ENCODE data around the gene ZNF441.
A peak's percentile ranks its signal among the peaks of the same experiment; 100 is the strongest.
"Not testable (repeated sequence)": the region's sequence is repeated elsewhere in the genome, so short reads cannot be mapped to it uniquely, and the experiment has no call there.

ZNF441 gene

GRCh38 chr19:11766597-11767591 lies at the start of gene ZNF441:
Gene ZNF441, plus strand, starts transcription at chr19:11767000. Its CDS starts 194 bp downstream, at chr19:11767194.
- DNase-seq (ENCODE audit: low spot score): peak; percentile 99

GRCh38 chr19:11721681-11722080 lies 45.1 kb upstream of the ZNF441 start:
- DNase-seq (ENCODE audit: low spot score): no peak

GRCh38 chr19:11722414-11722813 lies 44.4 kb upstream of the ZNF441 start:
- no peak for DNase-seq (ENCODE audit: low spot score)

- DNase-seq (ENCODE audit: low spot score): no peak
Measured at GRCh38 chr19:11729586-11729985, 37.2 kb upstream of the ZNF441 start.

GRCh38 chr19:11735375-11735774 lies 31.4 kb upstream of the ZNF441 start:
- no peak for DNase-seq (ENCODE audit: low spot score)

GRCh38 chr19:11736696-11737095 lies 30.1 kb upstream of the ZNF441 start:
- no peak for DNase-seq (ENCODE audit: low spot score)

GRCh38 chr19:11737964-11738745 lies 28.6 kb upstream of the ZNF441 start:
- DNase-seq (ENCODE audit: low spot score): no peak

- DNase-seq (ENCODE audit: low spot score): peak; percentile 99
Measured at GRCh38 chr19:11738746-11739620, 27.8 kb upstream of the ZNF441 start, which contains the start of gene ZNF823. Gene ZNF823, minus strand, starts transcription at chr19:11738946. Its CDS starts 127 bp downstream, at chr19:11738819.

GRCh38 chr19:11745869-11746268 lies 20.9 kb upstream of the ZNF441 start:
- no peak for DNase-seq (ENCODE audit: low spot score)

- no peak for DNase-seq (ENCODE audit: low spot score)
Measured at GRCh38 chr19:11747277-11747676, 19.5 kb upstream of the ZNF441 start.

GRCh38 chr19:11749751-11750150 lies 17.0 kb upstream of the ZNF441 start:
- DNase-seq (ENCODE audit: low spot score): no peak

GRCh38 chr19:11752244-11752736 lies 14.5 kb upstream of the ZNF441 start:
- DNase-seq (ENCODE audit: low spot score): no peak

GRCh38 chr19:11754663-11755062 lies 12.1 kb upstream of the ZNF441 start:
- no peak for DNase-seq (ENCODE audit: low spot score)

- DNase-seq (ENCODE audit: low spot score): no peak
Measured at GRCh38 chr19:11756965-11757364, 9.8 kb upstream of the ZNF441 start.

- DNase-seq (ENCODE audit: low spot score): no peak
Measured at GRCh38 chr19:11759805-11760204, 7.0 kb upstream of the ZNF441 start.

GRCh38 chr19:11763117-11763516 lies 3.7 kb upstream of the ZNF441 start:
- DNase-seq (ENCODE audit: low spot score): no peak

- no peak for DNase-seq (ENCODE audit: low spot score)
Measured at GRCh38 chr19:11763611-11764010, 3.2 kb upstream of the ZNF441 start.

GRCh38 chr19:11767633-11768133 lies 883 bp downstream of the ZNF441 start:
- DNase-seq (ENCODE audit: low spot score): no peak

- DNase-seq (ENCODE audit: low spot score): no peak
Measured at GRCh38 chr19:11769995-11770394, 3.2 kb downstream of the ZNF441 start.

GRCh38 chr19:11771520-11771919 lies 4.7 kb downstream of the ZNF441 start:
- DNase-seq (ENCODE audit: low spot score): not testable (repeated sequence)

GRCh38 chr19:11776669-11777068 lies 9.9 kb downstream of the ZNF441 start:
- DNase-seq (ENCODE audit: low spot score): not testable (repeated sequence)

All from left forelimb (tissue), 1 donor.